GM12878 (cell line): ENCODE data around the gene WRAP73. TPM values are rescaled to one million over a fixed set of nuclear protein-coding genes. Genes with fewer than 3 reads are reported as not detected.

Experiments used
- ATAC-seq: fragments of 200-7000 bp; cut with Tn5 transposase; 3 replicates; pipeline ENCODE4 v1.9.1; 2020; ENCODE audit warnings: mild to moderate bottlenecking, moderate library complexity
- BruUV-seq: library from RNA; stranded (reverse); fragments of 400-500 nt; replicated peaks from 2 replicates; lab custom pipeline; 2021; lab: Mats Ljungman, UMichigan
- CTCF ChIA-PET: fragments of 300-600 bp; sonication (Branson Sonifier 250); formaldehyde crosslinking; extraction: SDS; loops from one replicate; lab custom pipeline; 2021; ENCODE audit warnings: inconsistent platforms; lab: Yijun Ruan, JAX
- POLR2A ChIA-PET: fragments of 350-600 bp; formaldehyde crosslinking; extraction: SDS; loops from one replicate; lab custom pipeline; 2021; ENCODE audit warnings: inconsistent platforms; lab: Charles Lee
- RAD21 ChIA-PET: fragments of 300-600 bp; sonication (Branson Sonifier 250); formaldehyde crosslinking; loops from one replicate; lab custom pipeline; 2023; ENCODE audit warnings: antibody characterized with exemption; ENCODE audit not compliant: unreplicated experiment; lab: Charles Lee
- SMC1A ChIA-PET: fragments of 300-600 bp; sonication (Branson Sonifier 250); formaldehyde crosslinking; loops from one replicate; lab custom pipeline; 2023; ENCODE audit not compliant: unreplicated experiment, uncharacterized antibody; lab: Charles Lee
- DNase-seq: peaks from one replicate; pipeline ENCODE4 v3.0.0-alpha.2; 2011; ENCODE audit warnings: low read depth, low spot score
- FAIRE-seq: peaks from 3 replicates; lab custom pipeline; 2011; peaks lifted over from hg19 to GRCh38; lab: Jason Lieb, UNC
- H2AFZ ChIP-seq: 2 replicates; pipeline ENCODE4 v1.6.0; 2011; ENCODE audit warnings: low read depth, low read length, control low read depth; ENCODE audit not compliant: control insufficient read depth
- H3K27ac ChIP-seq: 2 replicates; pipeline ENCODE4 v1.5.1; 2011; ENCODE audit warnings: control low read depth; ENCODE audit not compliant: control insufficient read depth, insufficient read depth
- H3K27me3 ChIP-seq, 2 experiments: replicated peaks in 1 of 2; 2 replicates each; pipeline versions ENCODE4 v1.6.0 to v1.6.1; 2011; ENCODE audit warnings: low read length in 1 of 2; ENCODE audit not compliant: control insufficient read depth in 2 of 2, insufficient read depth in 2 of 2
- H3K36me3 ChIP-seq, 2 experiments: 2 replicates each; pipeline ENCODE4 v1.5.1; 2011; ENCODE audit warnings: low read length in 1 of 2; ENCODE audit not compliant: control insufficient read depth in 2 of 2, insufficient read depth in 2 of 2
- H3K4me1 ChIP-seq: 2 replicates; pipeline ENCODE4 v1.6.1; 2011; ENCODE audit warnings: mild to moderate bottlenecking, low read length, moderate library complexity, mixed read lengths; ENCODE audit not compliant: control insufficient read depth, insufficient read depth
- H3K4me2 ChIP-seq: 2 replicates; pipeline ENCODE4 v1.6.0; 2011; ENCODE audit warnings: control low read depth; ENCODE audit not compliant: control insufficient read depth, insufficient read depth
- H3K4me3 ChIP-seq: fragments of 200-600 bp; sonication (generic); 2 replicates; pipeline ENCODE4 v1.5.1; 2016
- H3K79me2 ChIP-seq: 2 replicates; pipeline ENCODE4 v1.6.0; 2011; ENCODE audit warnings: low read length; ENCODE audit not compliant: control insufficient read depth, insufficient read depth
- H3K9ac ChIP-seq: 2 replicates; pipeline ENCODE4 v1.8.0; 2011; ENCODE audit warnings: low read length, control low read depth, mixed read lengths; ENCODE audit not compliant: control insufficient read depth, insufficient read depth
- H3K9me3 ChIP-seq: replicated peaks from 3 replicates; pipeline ENCODE4 v1.5.1; 2011; ENCODE audit warnings: mild to moderate bottlenecking, low read length; ENCODE audit not compliant: control insufficient read depth, insufficient read depth
- H4K20me1 ChIP-seq: 2 replicates; pipeline ENCODE4 v1.6.0; 2011; ENCODE audit not compliant: control insufficient read depth, insufficient read depth
- ASH2L ChIP-seq: fragments of 300-600, 200-600 bp; sonication (generic); IDR thresholded peaks from 2 replicates; pipeline ENCODE4 v1.6.1; 2017; ENCODE audit warnings: low read depth, mild to moderate bottlenecking, borderline replicate concordance
- BCL11A ChIP-seq: IDR thresholded peaks from 2 replicates; pipeline ENCODE4 v1.6.1; 2011; ENCODE audit warnings: low read depth, low read length
- BCLAF1 ChIP-seq: fragments of 450-650 bp; IDR thresholded peaks from 2 replicates; pipeline ENCODE4 v1.6.1; 2017; ENCODE audit warnings: antibody characterized with exemption, mild to moderate bottlenecking, moderate library complexity
- BHLHE40 ChIP-seq, 2 experiments: fragments of 450-650 bp in 1 of 2; IDR thresholded peaks; 2 replicates each; pipeline ENCODE4 v1.6.1; 2011 to 2017; ENCODE audit warnings: low read depth in 2 of 2, borderline replicate concordance in 1 of 2, improper control_type of control experiment in 1 of 2, low read length in 1 of 2, mild to moderate bottlenecking in 1 of 2
- CBFB ChIP-seq: IDR thresholded peaks from 2 replicates; pipeline ENCODE4 v1.6.1; 2016; ENCODE audit warnings: antibody characterized with exemption, low read depth
- CREM ChIP-seq: IDR thresholded peaks from 2 replicates; pipeline ENCODE4 v1.6.1; 2014; ENCODE audit warnings: antibody characterized with exemption, low read depth
- FOXK2 ChIP-seq: fragments of 450-650 bp; IDR thresholded peaks from 2 replicates; pipeline ENCODE4 v1.6.1; 2017; ENCODE audit warnings: mild to moderate bottlenecking, moderate library complexity
- FOXM1 ChIP-seq: IDR thresholded peaks from 2 replicates; pipeline ENCODE4 v1.6.1; 2012; ENCODE audit warnings: low read depth, mild to moderate bottlenecking, inconsistent platforms, low read length, moderate library complexity
- IKZF2 ChIP-seq, 2 experiments: fragments of 450-650 bp; IDR thresholded peaks; 2 replicates each; pipeline ENCODE4 v1.6.1; 2017; ENCODE audit warnings: mild to moderate bottlenecking in 2 of 2, moderate library complexity in 2 of 2
- NRF1 ChIP-seq: conservative IDR thresholded peaks from 2 replicates; pipeline ENCODE4 v1.6.1; 2011; ENCODE audit warnings: mild to moderate bottlenecking, low read depth, low read length, improper control_type of control experiment
- SP1 ChIP-seq: IDR thresholded peaks from one replicate; pipeline ENCODE4 v1.6.1; 2011; ENCODE audit warnings: low read depth, low read length
- STAT1 ChIP-seq: fragments of 450-650 bp; conservative IDR thresholded peaks from 2 replicates; pipeline ENCODE4 v1.6.1; 2014; ENCODE audit warnings: antibody characterized with exemption, mild to moderate bottlenecking
- SUZ12 ChIP-seq: fragments of 200-600 bp; sonication (generic); IDR thresholded peaks from one replicate; pipeline ENCODE4 v1.6.1; 2018; ENCODE audit warnings: antibody characterized with exemption, mild to moderate bottlenecking; ENCODE audit not compliant: unreplicated experiment
- TBL1XR1 ChIP-seq: IDR thresholded peaks from 2 replicates; pipeline ENCODE4 v1.6.1; 2012; ENCODE audit warnings: low read depth, low read length, improper control_type of control experiment
- ZNF622 ChIP-seq: fragments of 450-650 bp; IDR thresholded peaks from 2 replicates; pipeline ENCODE4 v1.6.1; 2017; ENCODE audit warnings: mild to moderate bottlenecking, inconsistent platforms
- WGBS: methylation state at CpG from one replicate; pipeline ENCODE4 v1.1.6; 2016; ENCODE audit warnings: low lambda C conversion rate; ENCODE audit not compliant: insufficient replicate concordance, insufficient coverage; ENCODE audit errors: missing lambda C conversion rate; 5-methylcytosine and 5-hydroxymethylcytosine counted together
- in situ Hi-C: fragments of 300-500 bp; cut with MboI; formaldehyde crosslinking; loops from 9 replicates; pipeline ENCODE4 v1.14.3; 2018; ENCODE audit warnings: mixed read lengths
- intact Hi-C: fragments of 100-400 bp; cut with micrococcal nuclease; formaldehyde crosslinking; loops from one replicate; pipeline ENCODE4 v1.14.2; 2022; ENCODE audit not compliant: unreplicated experiment
- polyA plus RNA-seq, 11 experiments: library from polyadenylated mRNA; depleted of rRNA in 4 of 11; unstranded in 6 of 11; stranded (reverse) in 5 of 11; fragments of >200 nt; fragmentation: Nextera tagmentation in 4 of 11; fragmentation: Illumina TruSeq in 1 of 11; extraction: Ambion mirVana in 4 of 11; extraction: Trizol in 1 of 11; gene quantifications; 1 replicate in 1 of 11; 2 replicates in 10 of 11; pipeline versions ENCODE4 v1.2.1 to v1.2.3, GENCODE V29; 2011 to 2016; ENCODE audit warnings: inconsistent platforms in 2 of 11, missing spikeins in 2 of 11, low read depth in 1 of 11
- total RNA-seq, 4 experiments: library from RNA; depleted of rRNA in 3 of 4; stranded (reverse); fragments of >200 nt in 3 of 4; fragmentation: Illumina TruSeq in 1 of 4; extraction: Trizol in 1 of 4; gene quantifications; 2 replicates each; pipeline versions ENCODE4 v1.2.1 to v1.2.3, GENCODE V29; 2013 to 2021

The WRAP73 gene
- total and polyA plus RNA-seq, 10 of the 15 experiments (the other 5 are each of a cell fraction or from before 2014, with no cell fraction given) = 3.2 to 65.8 (median 48.0) TPM

- Histone ChIP-seq H3K4me2 (no peak overlapping the region), H2AFZ (no peak overlapping the region), H3K27ac (no peak overlapping the region), H3K79me2 (no peaks in the 10 kb centered on the region), H3K27me3 (no peaks in the 10 kb centered on the region), H3K9me3 (no peaks in the 10 kb centered on the region), H3K4me3 (no peak overlapping the region), H4K20me1 (no peaks in the 10 kb centered on the region), H3K36me3 (peaks cover 0 to 10% of the 10 kb centered on the region in 2 experiments; a peak in 3 of 4 replicates), H3K9ac (no peak overlapping the region), H3K4me1 (no peaks in the 10 kb centered on the region)
- ATAC-seq (no peak), DNase-seq (no peak), FAIRE-seq (no peak)
- 92% methylated on average over 22 of the region's 22 CpGs for WGBS
- SMC1A ChIA-PET = no interaction called here
- intact Hi-C loops = no loop called here
- RAD21 ChIA-PET = no interaction called here
- no peak for TF ChIP-seq NRF1
- no peak for TF ChIP-seq FOXM1
- TF ChIP-seq TBL1XR1 = no peak
- no peak for TF ChIP-seq ASH2L
- no peak for TF ChIP-seq ZNF622
- TF ChIP-seq CBFB = no peak
- TF ChIP-seq FOXK2 = no peak
- CTCF ChIA-PET = no interaction called here
- POLR2A ChIA-PET = no interaction called here
- BruUV-seq = no TSS peak
- in situ Hi-C loops = no loop called here
Observed at GRCh38 chr1:3697104-3697503, 47.2 kb upstream of the WRAP73 start.

GRCh38 chr1:3696689-3697088, 46.8 kb upstream of the WRAP73 start:
- RAD21 ChIA-PET = no interaction called here
- BruUV-seq = no TSS peak
- CTCF ChIA-PET = interaction anchor here (0.5 kb wide), 1 partner anchor 133 kb away, joined by 3 read pairs; no protein-coding TSS in a partner anchor
- H3K9ac ChIP-seq = no peak overlapping the region
- in situ Hi-C loops (no loop called here), intact Hi-C loops (no loop called here)
- no peaks in the 10 kb centered on the region for H3K9me3 ChIP-seq
- no peaks in the 10 kb centered on the region for H3K4me1 ChIP-seq
- H3K27ac ChIP-seq = no peak overlapping the region
- no peaks in the 10 kb centered on the region for H3K27me3 ChIP-seq
- H3K4me3 ChIP-seq = no peak overlapping the region
- no peak overlapping the region for H3K4me2 ChIP-seq
- ATAC-seq (no peak), FAIRE-seq (no peak), DNase-seq (no peak)
- SMC1A ChIA-PET = no interaction called here
- H3K79me2 ChIP-seq = no peaks in the 10 kb centered on the region
- peaks cover 0 to 8% of the 10 kb centered on the region in 2 experiments; a peak in 3 of 4 replicates for H3K36me3 ChIP-seq
- POLR2A ChIA-PET = no interaction called here
- TF ChIP-seq CREM = no peak
- TF ChIP-seq BCL11A = no peak
- no peak for TF ChIP-seq STAT1
- TF ChIP-seq BCLAF1 = no peak
- TF ChIP-seq BHLHE40 (IDR thresholded peaks at IDR 0.05; ENCODE audit: borderline replicate concordance in 1 of 2, low read depth in 2 of 2, low read length in 1 of 2) = no peak
- TF ChIP-seq SP1 = no peak
- TF ChIP-seq NRF1 = no peak
- TF ChIP-seq IKZF2 (IDR thresholded peaks at IDR 0.05) = no peak
- no peak for TF ChIP-seq SUZ12
- WGBS = 73% methylated on average over 9 of the region's 9 CpGs
- no peak overlapping the region for H2AFZ ChIP-seq
- no peaks in the 10 kb centered on the region for H4K20me1 ChIP-seq
